ENCODE results near the gene TNFRSF4. TPM values are rescaled to one million over a fixed set of nuclear protein-coding genes. Genes with fewer than 3 reads are reported as not detected.

TNFRSF4 gene
- total and polyA plus RNA-seq, 9 of the 15 experiments (the other 6 are each of a cell fraction or from before 2014, with no cell fraction given), result 0.07 to 0.44 (median 0.19) TPM; not detected in 5

DNA sequence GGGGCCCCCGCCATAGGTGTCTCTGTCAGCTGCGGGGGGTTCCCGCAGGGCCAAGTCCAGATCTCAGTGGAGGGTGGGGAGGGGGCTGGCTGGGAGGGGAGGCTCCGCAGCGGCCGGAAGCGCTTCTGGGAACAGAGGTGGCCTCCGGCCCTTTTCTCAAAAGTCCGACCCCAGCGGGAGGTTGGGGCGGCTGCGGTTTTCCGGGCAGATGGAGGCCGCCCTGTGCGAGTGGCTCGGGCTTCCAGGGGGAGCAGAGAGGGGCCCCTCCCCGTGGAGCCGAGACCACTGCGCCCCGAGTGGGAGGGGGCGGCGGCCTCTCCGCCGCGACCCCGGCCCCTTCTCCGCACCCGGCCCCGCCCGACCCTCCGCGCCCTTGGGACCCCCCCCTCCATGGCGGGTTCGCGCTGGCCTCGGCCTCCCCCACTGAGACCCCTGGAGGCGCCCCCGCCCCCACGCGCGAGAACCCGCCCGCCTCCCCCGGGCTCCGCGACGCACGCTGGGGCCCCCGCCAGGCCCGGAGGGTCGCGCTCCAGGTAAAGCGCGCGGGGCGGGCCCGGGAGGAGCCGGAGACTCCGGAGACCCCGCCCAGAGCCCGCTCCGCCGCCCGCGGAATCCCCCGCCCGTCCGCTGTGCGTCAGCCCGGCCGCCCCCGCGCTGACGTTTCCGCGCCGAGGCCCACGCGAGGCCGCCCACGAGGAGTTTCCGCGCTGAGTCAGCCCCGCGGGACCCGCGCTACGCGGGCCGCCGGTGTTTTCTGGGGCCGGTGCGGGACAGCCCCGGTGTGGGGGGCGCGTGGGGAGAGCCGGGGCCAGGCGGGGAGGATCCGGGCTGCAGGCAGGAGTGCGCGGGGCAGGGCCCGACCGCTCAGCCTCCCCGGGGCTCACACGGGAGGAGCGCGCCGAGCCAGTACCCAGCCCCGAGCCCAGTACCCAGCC, 12.8 kb downstream of the TNFRSF4 start (continued):
- TF ChIP-seq ETV5 (CRISPR knock-in tag; IDR thresholded peaks at IDR 0.05; ENCODE audit: low read depth) (0 out of 2 replicates have a peak, but pooled peaks have one; percentile 37), SMARCC2 (IDR thresholded peaks at IDR 0.05; ENCODE audit: low read depth) (peak; percentile 31; the same call in 1 of the 2 replicates), MTA1 (IDR thresholded peaks at IDR 0.05; ENCODE audit: borderline replicate concordance) (0 out of 2 replicates have a peak, but pooled peaks have one; percentile 55)

DNA sequence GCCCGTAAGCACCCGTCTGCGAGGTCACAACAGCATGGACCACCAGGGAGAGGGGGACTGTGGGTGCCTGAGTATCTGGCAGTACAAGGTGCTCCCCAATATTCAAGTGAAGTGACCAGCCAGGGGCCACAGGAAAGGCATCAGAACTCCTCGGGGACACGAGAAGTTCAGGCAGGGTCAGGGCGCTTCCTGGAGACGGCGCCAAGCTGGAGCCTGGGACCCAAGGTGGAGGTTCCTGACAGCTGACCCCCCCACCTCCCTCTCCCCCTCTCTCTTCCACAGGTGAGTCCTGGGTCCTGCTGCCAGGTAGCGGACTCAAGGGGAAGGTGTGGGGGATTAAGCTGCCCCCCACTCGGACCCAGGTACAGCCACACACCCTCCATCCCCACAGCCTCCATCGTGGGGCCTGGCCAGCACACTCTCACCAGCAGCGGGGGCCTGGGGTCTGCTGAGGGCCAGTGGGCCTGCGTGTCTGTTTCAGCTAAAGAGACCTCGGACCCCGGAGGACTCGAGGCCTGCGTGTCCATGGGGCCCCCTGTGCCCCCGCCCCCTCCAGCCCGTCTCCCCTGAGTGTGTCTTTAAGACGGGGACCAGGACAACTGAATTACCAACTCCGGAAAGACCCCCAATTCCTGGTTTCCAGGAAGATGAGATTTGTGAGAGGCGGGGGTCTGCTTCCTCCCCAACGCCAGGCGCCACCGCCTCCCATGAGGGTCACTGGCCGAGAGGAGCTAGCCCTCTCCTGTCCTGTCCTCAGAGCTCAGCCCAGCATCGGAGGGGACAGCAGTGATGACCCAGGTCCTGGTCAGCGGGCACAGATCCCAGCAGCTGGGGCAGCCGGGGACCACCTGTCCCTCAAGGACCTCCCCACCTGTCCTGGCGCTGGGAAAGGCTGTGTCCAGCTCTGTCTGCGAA, 13.7 kb downstream of the TNFRSF4 start:
- Histone ChIP-seq H3K4me1 (replicated peaks in 1 of 2; ENCODE audit: control insufficient read depth in 2 of 2, insufficient read depth in 2 of 2, low read length in 2 of 2) (peaks cover 0 to 77% of the 10 kb centered on the region in 2 experiments; a peak in 4 of 5 replicates), H2AFZ (ENCODE audit: low read depth, low read length) (peak overlapping the region; percentile 61; the same call in 1 of the 2 replicates), H3K27me3 (ENCODE audit: control insufficient read depth in 2 of 2, insufficient read depth in 2 of 2, low read length in 2 of 2) (no peaks in the 10 kb centered on the region; a peak in 1 of 5 replicates), H3K79me2 (ENCODE audit: control insufficient read depth, insufficient read depth, low read length) (no peaks in the 10 kb centered on the region), H3K9me1 (ENCODE audit: control insufficient read depth, insufficient read depth, low read length) (no peaks in the 10 kb centered on the region), H3K9ac (ENCODE audit: insufficient read depth in 1 of 2, low read depth in 2 of 2, low read length in 2 of 2) (peak overlapping the region; percentile 66 to 90; a peak in 3 of 4 replicates), H4K20me1 (replicated peaks; ENCODE audit: control insufficient read depth, insufficient read depth, low read length) (no peaks in the 10 kb centered on the region), H3K36me3 (ENCODE audit: control insufficient read depth, insufficient read depth, low read length) (no peaks in the 10 kb centered on the region), H3K4me2 (ENCODE audit: insufficient read depth, low read length) (peak overlapping the region; percentile 54), H3K9me3 (replicated peaks; ENCODE audit: control insufficient read depth, insufficient read depth, low read depth, low read length) (no peaks in the 10 kb centered on the region; the same call in 1 of the 2 replicates), H3K4me3 (peak overlapping the region; percentile 51), H3K27ac (ENCODE audit: extremely low read depth, low read depth, low read length) (no peak overlapping the region; the same call in 2 of the 3 replicates)
- in situ Hi-C loops (cut with MboI), result no loop called here
- intact Hi-C loops (cut with micrococcal nuclease), result no loop called here
- BruUV-seq (replicated peaks), result no TSS peak
- CTCF ChIA-PET (ENCODE audit: low intra/inter-chr PET ratio), result no interaction called here
- 64% methylated on average over 24 of the region's 31 CpGs for WGBS (ENCODE audit: insufficient coverage, low coverage, missing lambda C conversion rate)
- peak in 1 of 4 experiments; percentile 16 for DNase-seq (ENCODE audit: extremely low read depth in 1 of 4, low spot score in 3 of 4)
- ATAC-seq, result no peak
- peak; percentile 51 for FAIRE-seq
- POLR2A ChIA-PET, result interaction anchor here (0.9 to 1.4 kb wide), 2 partner anchors 10 to 31 kb away, joined by 3 to 4 read pairs; partner anchors contain the start of genes B3GALT6 and SDF4
- TF ChIP-seq, protein P1, sequence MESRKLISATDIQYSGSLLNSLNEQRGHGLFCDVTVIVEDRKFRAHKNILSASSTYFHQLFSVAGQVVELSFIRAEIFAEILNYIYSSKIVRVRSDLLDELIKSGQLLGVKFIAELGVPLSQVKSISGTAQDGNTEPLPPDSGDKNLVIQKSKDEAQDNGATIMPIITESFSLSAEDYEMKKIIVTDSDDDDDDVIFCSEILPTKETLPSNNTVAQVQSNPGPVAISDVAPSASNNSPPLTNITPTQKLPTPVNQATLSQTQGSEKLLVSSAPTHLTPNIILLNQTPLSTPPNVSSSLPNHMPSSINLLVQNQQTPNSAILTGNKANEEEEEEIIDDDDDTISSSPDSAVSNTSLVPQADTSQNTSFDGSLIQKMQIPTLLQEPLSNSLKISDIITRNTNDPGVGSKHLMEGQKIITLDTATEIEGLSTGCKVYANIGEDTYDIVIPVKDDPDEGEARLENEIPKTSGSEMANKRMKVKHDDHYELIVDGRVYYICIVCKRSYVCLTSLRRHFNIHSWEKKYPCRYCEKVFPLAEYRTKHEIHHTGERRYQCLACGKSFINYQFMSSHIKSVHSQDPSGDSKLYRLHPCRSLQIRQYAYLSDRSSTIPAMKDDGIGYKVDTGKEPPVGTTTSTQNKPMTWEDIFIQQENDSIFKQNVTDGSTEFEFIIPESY (CRISPR knock-in tag; IDR thresholded peaks at IDR 0.05), result peak; percentile 39; the same call in 1 of the 2 replicates
- TF ChIP-seq ZNF830 (CRISPR knock-in tag; IDR thresholded peaks at IDR 0.05) (peak; percentile 23; the same call in 1 of the 2 replicates), SRSF3 (IDR thresholded peaks at IDR 0.05; ENCODE audit: insufficient read depth, low read length) (no peak)

All from K562 (cell line).